GM23338 (cell line): ENCODE data around the gene DDX46. TPM values are rescaled to one million over a fixed set of nuclear protein-coding genes. Genes with fewer than 3 reads are reported as not detected.

Experiments used
- ATAC-seq: fragments of 200-7000 bp; cut with Tn5 transposase; 3 replicates; pipeline ENCODE4 v1.9.1; 2020
- DNase-seq: peaks from one replicate; pipeline ENCODE4 v3.0.0-alpha.2; 2015; ENCODE audit warnings: low spot score
- H2AFZ ChIP-seq: fragments of 200-600 bp; sonication (generic); 2 replicates; pipeline ENCODE4 v1.8.0; 2016; ENCODE audit warnings: antibody characterized with exemption, mild to moderate bottlenecking, moderate library complexity
- H3F3A ChIP-seq: fragments of 200-600 bp; sonication (generic); replicated peaks from 2 replicates; pipeline ENCODE4 v1.8.0; 2017; ENCODE audit warnings: antibody characterized with exemption, mixed run types, low read depth
- H3K27ac ChIP-seq: fragments of 200-600 bp; sonication (generic); 2 replicates; pipeline ENCODE4 v1.6.1; 2016; ENCODE audit warnings: low read depth
- H3K27me3 ChIP-seq: fragments of 200-600 bp; sonication (generic); 2 replicates; pipeline ENCODE4 v1.8.0; 2016; ENCODE audit warnings: mild to moderate bottlenecking, mixed run types, moderate library complexity; ENCODE audit not compliant: insufficient read depth
- H3K36me3 ChIP-seq: fragments of 200-600 bp; sonication (generic); 2 replicates; pipeline ENCODE4 v1.8.0; 2016; ENCODE audit warnings: mild to moderate bottlenecking; ENCODE audit not compliant: insufficient read depth
- H3K4me1 ChIP-seq: fragments of 200-600 bp; sonication (generic); 2 replicates; pipeline ENCODE4 v1.8.0; 2016; ENCODE audit warnings: mild to moderate bottlenecking, moderate library complexity; ENCODE audit not compliant: insufficient read depth
- H3K4me2 ChIP-seq: fragments of 200-600 bp; sonication (generic); 2 replicates; pipeline ENCODE4 v1.7.1; 2017; ENCODE audit warnings: mixed run types
- H3K4me3 ChIP-seq: fragments of 200-600 bp; sonication (generic); 2 replicates; pipeline ENCODE4 v1.6.1; 2016; ENCODE audit warnings: mixed run types
- H3K79me2 ChIP-seq: fragments of 200-600 bp; sonication (generic); replicated peaks from 2 replicates; pipeline ENCODE4 v1.8.0; 2017; ENCODE audit warnings: mild to moderate bottlenecking; ENCODE audit not compliant: insufficient read depth
- H3K9me2 ChIP-seq: fragments of 200-600 bp; sonication (generic); 2 replicates; pipeline ENCODE4 v1.8.0; 2017; ENCODE audit not compliant: insufficient read depth
- H4K20me1 ChIP-seq: fragments of 200-600 bp; sonication (generic); replicated peaks from 2 replicates; pipeline ENCODE4 v1.8.0; 2017; ENCODE audit warnings: mild to moderate bottlenecking; ENCODE audit not compliant: insufficient read depth
- H3K27ac Mint-ChIP-seq: 2 replicates; pipeline ENCODE4 v1.8.0; 2020; ENCODE audit warnings: inconsistent platforms, mild to moderate bottlenecking, moderate library complexity, mixed read lengths
- H3K27me3 Mint-ChIP-seq: 3 replicates; pipeline ENCODE4 v1.8.0; 2022; ENCODE audit warnings: low read depth, mild to moderate bottlenecking, moderate library complexity, mixed read lengths, inconsistent platforms; ENCODE audit not compliant: insufficient read depth, poor library complexity
- H3K36me3 Mint-ChIP-seq: 3 replicates; pipeline ENCODE4 v1.8.0; 2021; ENCODE audit warnings: low read depth, mild to moderate bottlenecking, inconsistent platforms, moderate library complexity, mixed read lengths
- H3K4me1 Mint-ChIP-seq: 3 replicates; pipeline ENCODE4 v1.8.0; 2020; ENCODE audit warnings: mild to moderate bottlenecking, inconsistent platforms, mixed read lengths
- H3K4me3 Mint-ChIP-seq: 3 replicates; pipeline ENCODE4 v1.8.0; 2021; ENCODE audit warnings: moderate library complexity, mild to moderate bottlenecking, inconsistent platforms, mixed read lengths
- H3K9me3 Mint-ChIP-seq: 3 replicates; pipeline ENCODE4 v1.8.0; 2020; ENCODE audit warnings: moderate library complexity, mild to moderate bottlenecking, inconsistent platforms, mixed read lengths
- CREB1 ChIP-seq: fragments of 250-450 bp; sonication (Bioruptor Pico); IDR thresholded peaks from 2 replicates; pipeline ENCODE4 v1.5.0; 2020; ENCODE audit warnings: low read depth, mild to moderate bottlenecking, moderate library complexity
- EZH2 ChIP-seq: fragments of 200-600 bp; sonication (generic); IDR thresholded peaks from one replicate; pipeline ENCODE4 v1.8.0; 2017; ENCODE audit warnings: antibody characterized with exemption, mild to moderate bottlenecking, low read depth; ENCODE audit not compliant: unreplicated experiment
- EZH2phosphoT487 ChIP-seq: fragments of 200-600 bp; sonication (generic); IDR thresholded peaks from one replicate; pipeline ENCODE4 v1.8.1; 2018; ENCODE audit warnings: antibody characterized with exemption; ENCODE audit not compliant: unreplicated experiment
- JUNB ChIP-seq: IDR thresholded peaks from one replicate; pipeline ENCODE4 v1.6.1; 2016; ENCODE audit warnings: antibody characterized with exemption; ENCODE audit not compliant: unreplicated experiment
- NANOG ChIP-seq: IDR thresholded peaks from 2 replicates; pipeline ENCODE4 v1.6.1; 2016; ENCODE audit warnings: antibody characterized with exemption, borderline replicate concordance
- POLR2AphosphoS5 ChIP-seq: IDR thresholded peaks from 2 replicates; pipeline ENCODE4 v1.6.1; 2016; ENCODE audit warnings: antibody characterized with exemption, low read depth
- STAT1 ChIP-seq: IDR thresholded peaks from one replicate; pipeline ENCODE4 v1.6.1; 2016; ENCODE audit warnings: antibody characterized with exemption; ENCODE audit not compliant: unreplicated experiment
- ZNF114 ChIP-seq: fragments of 250-450 bp; sonication (Bioruptor Pico); IDR thresholded peaks from 2 replicates; pipeline ENCODE4 v1.5.0; 2020; ENCODE audit warnings: mild to moderate bottlenecking, moderate library complexity
- ZNF331 ChIP-seq: fragments of 250-450 bp; sonication (Bioruptor Pico); IDR thresholded peaks from 2 replicates; pipeline ENCODE4 v1.5.0; 2020; ENCODE audit warnings: low read depth, mild to moderate bottlenecking, moderate library complexity
- polyA plus RNA-seq: library from polyadenylated mRNA; unstranded; fragments of >200 nt; fragmentation: Nextera tagmentation; extraction: Ambion mirVana; gene quantifications from 2 replicates; pipeline ENCODE4 v1.2.1, GENCODE V29; 2016
- total RNA-seq: library from RNA; depleted of rRNA; stranded (reverse); fragments of >200 nt; shearing (Covaris generic); gene quantifications from 2 replicates; pipeline ENCODE4 v1.2.3, GENCODE V29; 2014
- TF ChIP-seq, protein P1 (sequence below), 2 experiments: fragments of 200-600 bp in 1 of 2; sonication (generic) in 1 of 2; conservative IDR thresholded peaks; 2 replicates each; pipeline versions ENCODE4 v1.5.1 to v1.6.1; 2016 to 2017; ENCODE audit warnings: antibody characterized with exemption in 2 of 2, low read depth in 2 of 2, mild to moderate bottlenecking in 2 of 2, moderate library complexity in 1 of 2
- TF ChIP-seq, protein P2 (sequence below): fragments of 250-450 bp; sonication (Bioruptor Pico); IDR thresholded peaks from 2 replicates; pipeline ENCODE4 v1.5.0; 2020; ENCODE audit warnings: mild to moderate bottlenecking, moderate library complexity
- TF ChIP-seq, protein P3 (sequence below): IDR thresholded peaks from 2 replicates; pipeline ENCODE4 v1.6.1; 2016; ENCODE audit warnings: antibody characterized with exemption
- TF ChIP-seq, protein P4 (sequence below): IDR thresholded peaks from one replicate; pipeline ENCODE4 v1.6.1; 2018; ENCODE audit warnings: antibody characterized with exemption; ENCODE audit not compliant: unreplicated experiment

The DDX46 gene
- total and polyA plus RNA-seq, 2 experiments from 2014 or later = 85.6 to 91.4 TPM

DNA sequence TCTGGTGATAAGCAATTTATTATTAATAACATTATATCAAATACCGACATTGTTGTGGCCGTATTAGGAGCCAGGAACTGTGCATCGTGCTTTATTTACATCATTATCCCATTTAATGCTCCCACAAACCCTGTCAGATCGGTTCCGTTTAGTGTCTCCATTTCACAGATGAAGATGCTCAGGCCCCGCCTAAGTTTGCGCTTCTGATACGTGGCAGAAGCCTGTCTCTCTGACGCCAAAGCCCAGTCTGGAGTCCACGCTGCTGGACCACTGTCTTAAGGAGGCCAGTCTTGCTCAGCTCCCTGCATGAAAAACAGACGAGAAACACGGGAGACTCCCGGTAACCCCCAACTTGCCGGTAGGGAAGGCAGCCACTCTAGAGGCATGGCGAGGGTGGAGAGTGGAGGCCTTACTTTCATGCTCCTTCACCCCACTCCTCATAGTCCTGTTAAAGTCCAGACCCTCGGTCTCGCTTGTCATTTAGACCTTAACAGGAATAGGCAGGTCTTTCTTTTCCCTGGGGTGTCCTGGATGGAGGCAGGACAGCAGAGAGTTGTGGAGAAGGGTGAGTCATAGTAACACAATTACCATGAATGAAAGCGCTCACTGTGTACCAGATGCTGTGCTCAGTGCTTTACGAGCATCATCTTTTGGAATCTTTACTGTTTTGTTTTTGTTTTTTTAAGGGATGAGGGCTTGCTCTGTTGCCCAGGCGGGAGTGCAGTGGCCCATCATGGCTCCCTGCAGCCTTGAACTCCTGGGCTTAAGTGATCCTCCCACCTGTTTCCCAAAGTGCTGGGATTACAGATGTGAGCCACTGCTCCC lies 116.5 kb downstream of the DDX46 start:
- Histone ChIP-seq H3K27me3 (no peaks in the 10 kb centered on the region), H2AFZ (peak overlapping the region; percentile 89), H3K79me2 (peaks cover 23% of the 10 kb centered on the region)

More for the DNA sequence above, 116.5 kb downstream of the DDX46 start:
- peak; percentile 13 for ATAC-seq
- no peaks in the 10 kb centered on the region for H3K9me3 Mint-ChIP-seq
- no peaks in the 10 kb centered on the region for H3K36me3 ChIP-seq
- H3K27ac Mint-ChIP-seq = peak overlapping the region; percentile 30; the same call in 1 of the 2 replicates
- peak; percentile 32 for DNase-seq
- H3K4me1 ChIP-seq = peaks cover 14% of the 10 kb centered on the region; the same call in 1 of the 2 replicates
- no peaks in the 10 kb centered on the region for H4K20me1 ChIP-seq
- 0 out of 2 replicates have a peak, but pooled peaks cover 6% of the 10 kb centered on the region for H3F3A ChIP-seq
- H3K4me3 ChIP-seq = peak overlapping the region; percentile 95
- no peaks in the 10 kb centered on the region; the same call in 1 of the 3 replicates for H3K36me3 Mint-ChIP-seq
- no peak for TF ChIP-seq JUNB
- no peak for TF ChIP-seq NANOG
- TF ChIP-seq, protein P1, sequence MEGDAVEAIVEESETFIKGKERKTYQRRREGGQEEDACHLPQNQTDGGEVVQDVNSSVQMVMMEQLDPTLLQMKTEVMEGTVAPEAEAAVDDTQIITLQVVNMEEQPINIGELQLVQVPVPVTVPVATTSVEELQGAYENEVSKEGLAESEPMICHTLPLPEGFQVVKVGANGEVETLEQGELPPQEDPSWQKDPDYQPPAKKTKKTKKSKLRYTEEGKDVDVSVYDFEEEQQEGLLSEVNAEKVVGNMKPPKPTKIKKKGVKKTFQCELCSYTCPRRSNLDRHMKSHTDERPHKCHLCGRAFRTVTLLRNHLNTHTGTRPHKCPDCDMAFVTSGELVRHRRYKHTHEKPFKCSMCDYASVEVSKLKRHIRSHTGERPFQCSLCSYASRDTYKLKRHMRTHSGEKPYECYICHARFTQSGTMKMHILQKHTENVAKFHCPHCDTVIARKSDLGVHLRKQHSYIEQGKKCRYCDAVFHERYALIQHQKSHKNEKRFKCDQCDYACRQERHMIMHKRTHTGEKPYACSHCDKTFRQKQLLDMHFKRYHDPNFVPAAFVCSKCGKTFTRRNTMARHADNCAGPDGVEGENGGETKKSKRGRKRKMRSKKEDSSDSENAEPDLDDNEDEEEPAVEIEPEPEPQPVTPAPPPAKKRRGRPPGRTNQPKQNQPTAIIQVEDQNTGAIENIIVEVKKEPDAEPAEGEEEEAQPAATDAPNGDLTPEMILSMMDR (conservative IDR thresholded peaks at IDR 0.05; ENCODE audit: low read depth in 2 of 2) = no peak
- no peak for TF ChIP-seq CREB1 (CRISPR knock-in tag)
- TF ChIP-seq EZH2phosphoT487 = no peak
- no peak for TF ChIP-seq EZH2
- TF ChIP-seq, protein P2, sequence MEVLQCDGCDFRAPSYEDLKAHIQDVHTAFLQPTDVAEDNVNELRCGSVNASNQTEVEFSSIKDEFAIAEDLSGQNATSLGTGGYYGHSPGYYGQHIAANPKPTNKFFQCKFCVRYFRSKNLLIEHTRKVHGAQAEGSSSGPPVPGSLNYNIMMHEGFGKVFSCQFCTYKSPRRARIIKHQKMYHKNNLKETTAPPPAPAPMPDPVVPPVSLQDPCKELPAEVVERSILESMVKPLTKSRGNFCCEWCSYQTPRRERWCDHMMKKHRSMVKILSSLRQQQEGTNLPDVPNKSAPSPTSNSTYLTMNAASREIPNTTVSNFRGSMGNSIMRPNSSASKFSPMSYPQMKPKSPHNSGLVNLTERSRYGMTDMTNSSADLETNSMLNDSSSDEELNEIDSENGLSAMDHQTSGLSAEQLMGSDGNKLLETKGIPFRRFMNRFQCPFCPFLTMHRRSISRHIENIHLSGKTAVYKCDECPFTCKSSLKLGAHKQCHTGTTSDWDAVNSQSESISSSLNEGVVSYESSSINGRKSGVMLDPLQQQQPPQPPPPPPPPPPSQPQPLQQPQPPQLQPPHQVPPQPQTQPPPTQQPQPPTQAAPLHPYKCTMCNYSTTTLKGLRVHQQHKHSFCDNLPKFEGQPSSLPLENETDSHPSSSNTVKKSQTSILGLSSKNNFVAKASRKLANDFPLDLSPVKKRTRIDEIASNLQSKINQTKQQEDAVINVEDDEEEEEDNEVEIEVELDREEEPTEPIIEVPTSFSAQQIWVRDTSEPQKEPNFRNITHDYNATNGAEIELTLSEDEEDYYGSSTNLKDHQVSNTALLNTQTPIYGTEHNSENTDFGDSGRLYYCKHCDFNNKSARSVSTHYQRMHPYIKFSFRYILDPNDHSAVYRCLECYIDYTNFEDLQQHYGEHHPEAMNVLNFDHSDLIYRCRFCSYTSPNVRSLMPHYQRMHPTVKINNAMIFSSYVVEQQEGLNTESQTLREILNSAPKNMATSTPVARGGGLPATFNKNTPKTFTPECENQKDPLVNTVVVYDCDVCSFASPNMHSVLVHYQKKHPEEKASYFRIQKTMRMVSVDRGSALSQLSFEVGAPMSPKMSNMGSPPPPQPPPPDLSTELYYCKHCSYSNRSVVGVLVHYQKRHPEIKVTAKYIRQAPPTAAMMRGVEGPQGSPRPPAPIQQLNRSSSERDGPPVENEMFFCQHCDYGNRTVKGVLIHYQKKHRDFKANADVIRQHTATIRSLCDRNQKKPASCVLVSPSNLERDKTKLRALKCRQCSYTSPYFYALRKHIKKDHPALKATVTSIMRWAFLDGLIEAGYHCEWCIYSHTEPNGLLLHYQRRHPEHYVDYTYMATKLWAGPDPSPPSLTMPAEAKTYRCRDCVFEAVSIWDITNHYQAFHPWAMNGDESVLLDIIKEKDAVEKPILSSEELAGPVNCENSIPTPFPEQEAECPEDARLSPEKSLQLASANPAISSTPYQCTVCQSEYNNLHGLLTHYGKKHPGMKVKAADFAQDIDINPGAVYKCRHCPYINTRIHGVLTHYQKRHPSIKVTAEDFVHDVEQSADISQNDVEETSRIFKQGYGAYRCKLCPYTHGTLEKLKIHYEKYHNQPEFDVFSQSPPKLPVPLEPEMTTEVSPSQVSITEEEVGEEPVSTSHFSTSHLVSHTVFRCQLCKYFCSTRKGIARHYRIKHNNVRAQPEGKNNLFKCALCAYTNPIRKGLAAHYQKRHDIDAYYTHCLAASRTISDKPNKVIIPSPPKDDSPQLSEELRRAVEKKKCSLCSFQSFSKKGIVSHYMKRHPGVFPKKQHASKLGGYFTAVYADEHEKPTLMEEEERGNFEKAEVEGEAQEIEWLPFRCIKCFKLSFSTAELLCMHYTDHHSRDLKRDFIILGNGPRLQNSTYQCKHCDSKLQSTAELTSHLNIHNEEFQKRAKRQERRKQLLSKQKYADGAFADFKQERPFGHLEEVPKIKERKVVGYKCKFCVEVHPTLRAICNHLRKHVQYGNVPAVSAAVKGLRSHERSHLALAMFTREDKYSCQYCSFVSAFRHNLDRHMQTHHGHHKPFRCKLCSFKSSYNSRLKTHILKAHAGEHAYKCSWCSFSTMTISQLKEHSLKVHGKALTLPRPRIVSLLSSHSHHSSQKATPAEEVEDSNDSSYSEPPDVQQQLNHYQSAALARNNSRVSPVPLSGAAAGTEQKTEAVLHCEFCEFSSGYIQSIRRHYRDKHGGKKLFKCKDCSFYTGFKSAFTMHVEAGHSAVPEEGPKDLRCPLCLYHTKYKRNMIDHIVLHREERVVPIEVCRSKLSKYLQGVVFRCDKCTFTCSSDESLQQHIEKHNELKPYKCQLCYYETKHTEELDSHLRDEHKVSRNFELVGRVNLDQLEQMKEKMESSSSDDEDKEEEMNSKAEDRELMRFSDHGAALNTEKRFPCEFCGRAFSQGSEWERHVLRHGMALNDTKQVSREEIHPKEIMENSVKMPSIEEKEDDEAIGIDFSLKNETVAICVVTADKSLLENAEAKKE = no peak
- no peak for TF ChIP-seq ZNF331 (CRISPR knock-in tag)
- TF ChIP-seq POLR2AphosphoS5 = no peak
- TF ChIP-seq, protein P3, sequence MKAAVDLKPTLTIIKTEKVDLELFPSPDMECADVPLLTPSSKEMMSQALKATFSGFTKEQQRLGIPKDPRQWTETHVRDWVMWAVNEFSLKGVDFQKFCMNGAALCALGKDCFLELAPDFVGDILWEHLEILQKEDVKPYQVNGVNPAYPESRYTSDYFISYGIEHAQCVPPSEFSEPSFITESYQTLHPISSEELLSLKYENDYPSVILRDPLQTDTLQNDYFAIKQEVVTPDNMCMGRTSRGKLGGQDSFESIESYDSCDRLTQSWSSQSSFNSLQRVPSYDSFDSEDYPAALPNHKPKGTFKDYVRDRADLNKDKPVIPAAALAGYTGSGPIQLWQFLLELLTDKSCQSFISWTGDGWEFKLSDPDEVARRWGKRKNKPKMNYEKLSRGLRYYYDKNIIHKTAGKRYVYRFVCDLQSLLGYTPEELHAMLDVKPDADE = no peak
- TF ChIP-seq, protein P4, sequence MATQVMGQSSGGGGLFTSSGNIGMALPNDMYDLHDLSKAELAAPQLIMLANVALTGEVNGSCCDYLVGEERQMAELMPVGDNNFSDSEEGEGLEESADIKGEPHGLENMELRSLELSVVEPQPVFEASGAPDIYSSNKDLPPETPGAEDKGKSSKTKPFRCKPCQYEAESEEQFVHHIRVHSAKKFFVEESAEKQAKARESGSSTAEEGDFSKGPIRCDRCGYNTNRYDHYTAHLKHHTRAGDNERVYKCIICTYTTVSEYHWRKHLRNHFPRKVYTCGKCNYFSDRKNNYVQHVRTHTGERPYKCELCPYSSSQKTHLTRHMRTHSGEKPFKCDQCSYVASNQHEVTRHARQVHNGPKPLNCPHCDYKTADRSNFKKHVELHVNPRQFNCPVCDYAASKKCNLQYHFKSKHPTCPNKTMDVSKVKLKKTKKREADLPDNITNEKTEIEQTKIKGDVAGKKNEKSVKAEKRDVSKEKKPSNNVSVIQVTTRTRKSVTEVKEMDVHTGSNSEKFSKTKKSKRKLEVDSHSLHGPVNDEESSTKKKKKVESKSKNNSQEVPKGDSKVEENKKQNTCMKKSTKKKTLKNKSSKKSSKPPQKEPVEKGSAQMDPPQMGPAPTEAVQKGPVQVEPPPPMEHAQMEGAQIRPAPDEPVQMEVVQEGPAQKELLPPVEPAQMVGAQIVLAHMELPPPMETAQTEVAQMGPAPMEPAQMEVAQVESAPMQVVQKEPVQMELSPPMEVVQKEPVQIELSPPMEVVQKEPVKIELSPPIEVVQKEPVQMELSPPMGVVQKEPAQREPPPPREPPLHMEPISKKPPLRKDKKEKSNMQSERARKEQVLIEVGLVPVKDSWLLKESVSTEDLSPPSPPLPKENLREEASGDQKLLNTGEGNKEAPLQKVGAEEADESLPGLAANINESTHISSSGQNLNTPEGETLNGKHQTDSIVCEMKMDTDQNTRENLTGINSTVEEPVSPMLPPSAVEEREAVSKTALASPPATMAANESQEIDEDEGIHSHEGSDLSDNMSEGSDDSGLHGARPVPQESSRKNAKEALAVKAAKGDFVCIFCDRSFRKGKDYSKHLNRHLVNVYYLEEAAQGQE = no peak
- TF ChIP-seq STAT1 = no peak
- no peak for TF ChIP-seq ZNF114 (CRISPR knock-in tag)
- peaks cover 7% of the 10 kb centered on the region for H3K27me3 Mint-ChIP-seq
- no peaks in the 10 kb centered on the region for H3K9me2 ChIP-seq
- H3K4me1 Mint-ChIP-seq = peaks cover 15% of the 10 kb centered on the region
- H3K4me2 ChIP-seq = peak overlapping the region; percentile 96
- peak overlapping the region; percentile 87 for H3K4me3 Mint-ChIP-seq
- no peak overlapping the region; the same call in 1 of the 2 replicates for H3K27ac ChIP-seq
